ENCODE measurements around the gene CHURC1. TPM values are rescaled to one million over a fixed set of nuclear protein-coding genes. Genes with fewer than 3 reads are reported as not detected.

Gene CHURC1
- total RNA-seq, 1 experiment from 2014 or later: 52.6 TPM

DNA sequence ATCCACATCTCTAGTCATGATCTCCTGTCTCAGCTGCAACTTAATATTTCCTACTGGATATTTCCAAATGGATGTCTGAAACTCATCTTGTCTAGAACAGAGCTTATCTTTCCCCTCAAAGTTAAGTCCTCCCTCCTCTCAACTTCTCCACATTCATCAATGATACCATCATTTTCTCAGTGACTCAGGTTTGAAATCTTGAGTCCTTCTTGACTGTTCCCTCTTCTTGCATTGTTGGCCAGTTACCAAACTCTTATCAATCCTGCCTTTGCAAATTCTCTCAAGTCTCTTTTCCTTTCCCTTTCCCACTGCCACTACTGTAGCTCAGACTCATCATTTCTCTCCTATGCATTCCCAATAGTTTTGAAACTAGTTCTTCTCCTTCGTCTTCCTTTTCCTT lies 14.3 kb upstream of the CHURC1 start:
- no peaks in the 10 kb centered on the region for H3K36me3 ChIP-seq (ENCODE audit: control insufficient read depth, insufficient read depth, low read length)
- Mint-ChIP-seq H3K4me1 (ENCODE audit: low read depth, unreplicated experiment) (no peaks in the 10 kb centered on the region), H3K9me3 (ENCODE audit: unreplicated experiment) (no peaks in the 10 kb centered on the region), H3K4me3 (ENCODE audit: unreplicated experiment) (no peak overlapping the region), H3K27ac (ENCODE audit: unreplicated experiment) (no peak overlapping the region), H3K27me3 (ENCODE audit: insufficient read depth, unreplicated experiment) (peaks cover 12% of the 10 kb centered on the region), H3K36me3 (ENCODE audit: insufficient read depth, unreplicated experiment) (no peaks in the 10 kb centered on the region)
- no peak for TF ChIP-seq CTCF (IDR thresholded peaks at IDR 0.05; ENCODE audit: insufficient read depth in 1 of 2, low read depth in 1 of 2, low read length in 1 of 2, severe bottlenecking in 1 of 2, unreplicated experiment in 1 of 2)
- CTCF ChIA-PET: interaction anchor here (1.0 to 1.3 kb wide), 2 partner anchors 8 to 11 kb away, joined by 3 to 7 read pairs; no protein-coding TSS in a partner anchor
- no peaks in the 10 kb centered on the region for H3K27me3 ChIP-seq (replicated peaks; ENCODE audit: control insufficient read depth, insufficient read depth, low read length)
- intact Hi-C loops (cut with micrococcal nuclease; ENCODE audit: unreplicated experiment): loop anchor here (10.0 kb wide), 1 partner anchor 395 kb away; the partner anchor contains the start of genes ZBTB1 and ZBTB25
- DNase-seq: no peak
- POLR2A ChIA-PET: no interaction called here
- H3K4me1 ChIP-seq: no peaks in the 10 kb centered on the region
- H3K4me3 ChIP-seq (ENCODE audit: low read depth, low read length): no peak overlapping the region
- no peaks in the 10 kb centered on the region for H3K9me3 ChIP-seq
- no TSS peak for BruUV-seq (replicated peaks)

- CTCF ChIA-PET: interaction anchor here (0.6 kb wide), 1 partner anchor 16 kb away, joined by 4 read pairs; no protein-coding TSS in a partner anchor
- Histone ChIP-seq H3K4me3 (ENCODE audit: low read depth, low read length) (no peak overlapping the region), H3K27me3 (replicated peaks; ENCODE audit: control insufficient read depth, insufficient read depth, low read length) (no peaks in the 10 kb centered on the region), H3K36me3 (ENCODE audit: control insufficient read depth, insufficient read depth, low read length) (no peaks in the 10 kb centered on the region), H3K9me3 (no peaks in the 10 kb centered on the region), H3K4me1 (no peaks in the 10 kb centered on the region)
- no peak overlapping the region for H3K4me3 Mint-ChIP-seq (ENCODE audit: unreplicated experiment)
- H3K9me3 Mint-ChIP-seq (ENCODE audit: unreplicated experiment): no peaks in the 10 kb centered on the region
- no TSS peak for BruUV-seq (replicated peaks)
- H3K27ac Mint-ChIP-seq (ENCODE audit: unreplicated experiment): no peak overlapping the region
- no peaks in the 10 kb centered on the region for H3K36me3 Mint-ChIP-seq (ENCODE audit: insufficient read depth, unreplicated experiment)
- DNase-seq: no peak
- TF ChIP-seq CTCF (IDR thresholded peaks at IDR 0.05; ENCODE audit: insufficient read depth in 1 of 2, low read depth in 1 of 2, low read length in 1 of 2, severe bottlenecking in 1 of 2, unreplicated experiment in 1 of 2): no peak
- no peaks in the 10 kb centered on the region for H3K27me3 Mint-ChIP-seq (ENCODE audit: insufficient read depth, unreplicated experiment)
- intact Hi-C loops (cut with micrococcal nuclease; ENCODE audit: unreplicated experiment): no loop called here
- no peaks in the 10 kb centered on the region for H3K4me1 Mint-ChIP-seq (ENCODE audit: low read depth, unreplicated experiment)
- POLR2A ChIA-PET: no interaction called here
Measured at GRCh38 chr14:64906022-64906421, 8.2 kb upstream of the CHURC1 start.

DNA sequence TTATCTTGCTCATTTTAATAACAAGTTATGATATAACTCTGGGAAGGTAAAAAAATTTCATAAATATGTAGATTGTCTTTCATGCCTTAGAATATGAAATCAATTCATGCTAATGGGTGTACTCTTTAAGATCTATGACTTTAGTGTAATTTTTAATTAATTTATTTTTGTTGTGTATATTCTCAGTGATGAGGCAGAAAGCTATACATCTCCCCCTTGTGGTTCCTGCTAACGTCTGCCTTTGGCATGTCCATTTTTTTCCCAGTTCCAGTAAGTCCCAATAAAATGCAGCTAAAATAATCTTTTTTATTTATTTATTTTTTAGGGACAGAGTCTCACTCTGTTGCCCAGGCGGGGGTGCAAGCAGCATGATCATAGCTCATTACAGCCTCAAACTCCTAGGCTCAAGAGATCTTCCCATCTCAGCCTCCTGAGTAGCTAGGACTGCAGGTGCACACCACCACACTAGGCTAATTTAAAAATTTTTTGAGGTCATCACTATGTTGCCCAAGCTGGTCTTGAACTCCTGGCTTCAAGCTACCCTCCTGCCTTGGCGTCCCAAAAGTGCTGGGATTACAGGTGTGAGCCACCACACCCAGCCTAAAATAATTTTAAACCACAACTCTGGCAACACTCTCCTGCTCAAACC lies 3.3 kb upstream of the CHURC1 start:
- no peaks in the 10 kb centered on the region for H3K9me3 Mint-ChIP-seq (ENCODE audit: unreplicated experiment)
- intact Hi-C loops (cut with micrococcal nuclease; ENCODE audit: unreplicated experiment): no loop called here
- H3K9me3 ChIP-seq: no peaks in the 10 kb centered on the region
- no peak overlapping the region for H3K4me3 ChIP-seq (ENCODE audit: low read depth, low read length)
- no peak overlapping the region for H3K27ac Mint-ChIP-seq (ENCODE audit: unreplicated experiment)
- no peak overlapping the region for H3K4me3 Mint-ChIP-seq (ENCODE audit: unreplicated experiment)
- H3K27me3 Mint-ChIP-seq (ENCODE audit: insufficient read depth, unreplicated experiment): no peaks in the 10 kb centered on the region
- ChIA-PET POLR2A (interaction anchor here (0.5 kb wide), 1 partner anchor 405 kb away, joined by 3 read pairs; no protein-coding TSS in a partner anchor), CTCF (interaction anchor here (0.5 to 1.6 kb wide), 10 partner anchors 10 to 1089 kb away, joined by 3 to 25 read pairs (median 6); partner anchors contain the start of gene FNTB)
- H3K4me1 Mint-ChIP-seq (ENCODE audit: low read depth, unreplicated experiment): peaks cover 11% of the 10 kb centered on the region
- TF ChIP-seq CTCF (IDR thresholded peaks at IDR 0.05; ENCODE audit: insufficient read depth in 1 of 2, low read depth in 1 of 2, low read length in 1 of 2, severe bottlenecking in 1 of 2, unreplicated experiment in 1 of 2): peak; percentile 60 to 74
- DNase-seq: peak in 1 of 2 experiments; percentile 21
- peaks cover 7% of the 10 kb centered on the region for H3K4me1 ChIP-seq
- BruUV-seq (replicated peaks): no TSS peak
- H3K36me3 ChIP-seq (ENCODE audit: control insufficient read depth, insufficient read depth, low read length): no peaks in the 10 kb centered on the region
- H3K36me3 Mint-ChIP-seq (ENCODE audit: insufficient read depth, unreplicated experiment): peaks cover 13% of the 10 kb centered on the region
- no peaks in the 10 kb centered on the region for H3K27me3 ChIP-seq (replicated peaks; ENCODE audit: control insufficient read depth, insufficient read depth, low read length)
